PC-9 (cell line): ENCODE results near the gene KCNJ3. TPM values are rescaled to one million over a fixed set of nuclear protein-coding genes. Genes with fewer than 3 reads are reported as not detected.
"Not testable (repeated sequence)": the region's sequence is repeated elsewhere in the genome, so short reads cannot be mapped to it uniquely, and the experiment has no call there.

ENCODE experiments used
- BruUV-seq: library from RNA; stranded (reverse); fragments of 400-500 nt; replicated peaks from 2 replicates; lab custom pipeline; 2021; lab: Mats Ljungman, UMichigan
- CTCF ChIA-PET: fragments of 300-600 bp; sonication (Branson Sonifier 250); formaldehyde crosslinking; loops from one replicate; lab custom pipeline; 2022; ENCODE audit warnings: antibody characterized with exemption; lab: Charles Lee
- POLR2A ChIA-PET: fragments of 300-600 bp; sonication (Branson Sonifier 250); formaldehyde crosslinking; loops from one replicate; lab custom pipeline; 2022; ENCODE audit warnings: antibody characterized with exemption; ENCODE audit not compliant: unreplicated experiment; lab: Charles Lee
- DNase-seq, 2 experiments: peaks; one replicate each; pipeline versions ENCODE4 v3.0.0 to v3.0.0-alpha.2; 2015 to 2022; ENCODE audit warnings: mixed read lengths in 1 of 2
- H2AFZ ChIP-seq: fragments of 200-600 bp; sonication (generic); 2 replicates; pipeline ENCODE4 v1.8.1; 2017; ENCODE audit warnings: antibody characterized with exemption
- H3F3A ChIP-seq: fragments of 200-600 bp; sonication (generic); 2 replicates; pipeline ENCODE4 v1.8.1; 2017; ENCODE audit warnings: antibody characterized with exemption, mild to moderate bottlenecking, low read depth; ENCODE audit not compliant: insufficient read depth
- H3K27ac ChIP-seq: fragments of 200-600 bp; sonication (generic); 2 replicates; pipeline ENCODE4 v1.6.1; 2016; ENCODE audit warnings: mixed run types
- H3K27me3 ChIP-seq: fragments of 200-600 bp; sonication (generic); 2 replicates; pipeline ENCODE4 v1.6.1; 2016; ENCODE audit warnings: low read depth, mixed run types; ENCODE audit not compliant: insufficient read depth
- H3K36me3 ChIP-seq: fragments of 200-600 bp; sonication (generic); 2 replicates; pipeline ENCODE4 v1.6.1; 2016; ENCODE audit warnings: low read depth, mixed run types
- H3K4me1 ChIP-seq: fragments of 200-600 bp; sonication (generic); replicated peaks from 2 replicates; pipeline ENCODE4 v1.6.1; 2016; ENCODE audit warnings: mixed run types; ENCODE audit not compliant: insufficient read depth
- H3K4me2 ChIP-seq: fragments of 200-600 bp; sonication (generic); 2 replicates; pipeline ENCODE4 v1.6.1; 2017; ENCODE audit warnings: mixed run types
- H3K4me3 ChIP-seq: fragments of 200-600 bp; sonication (generic); 2 replicates; pipeline ENCODE4 v1.6.1; 2016; ENCODE audit warnings: mixed run types
- H3K79me2 ChIP-seq: fragments of 200-600 bp; sonication (generic); 2 replicates; pipeline ENCODE4 v1.6.1; 2017; ENCODE audit warnings: low read depth, mixed run types
- H3K9me2 ChIP-seq: fragments of 200-600 bp; sonication (generic); 2 replicates; pipeline ENCODE4 v1.8.1; 2017; ENCODE audit warnings: mild to moderate bottlenecking; ENCODE audit not compliant: insufficient read depth
- H3K9me3 ChIP-seq: fragments of 200-600 bp; sonication (generic); 2 replicates; pipeline ENCODE4 v1.8.1; 2016; ENCODE audit warnings: low read depth; ENCODE audit not compliant: insufficient read depth
- H4K20me1 ChIP-seq: fragments of 200-600 bp; sonication (generic); 2 replicates; pipeline ENCODE4 v1.8.1; 2017; ENCODE audit not compliant: insufficient read depth
- EZH2 ChIP-seq: fragments of 200-600 bp; sonication (generic); IDR thresholded peaks from 2 replicates; pipeline ENCODE4 v1.8.0; 2017; ENCODE audit warnings: antibody characterized with exemption, low read depth
- intact Hi-C: fragments of 100-400 bp; cut with micrococcal nuclease; formaldehyde crosslinking; loops from one replicate; pipeline ENCODE4 v1.10.0; 2022; ENCODE audit not compliant: unreplicated experiment
- total RNA-seq: library from RNA; stranded (reverse); gene quantifications from 2 replicates; pipeline ENCODE4 v1.2.3, GENCODE V29; 2021
- TF ChIP-seq, protein P1 (sequence below): fragments of 200-600 bp; sonication (generic); conservative IDR thresholded peaks from 2 replicates; pipeline ENCODE4 v1.6.1; 2017; ENCODE audit warnings: mixed run types, antibody characterized with exemption, mild to moderate bottlenecking, moderate library complexity

The KCNJ3 gene
- total RNA-seq, 1 experiment from 2014 or later: not detected

DNA sequence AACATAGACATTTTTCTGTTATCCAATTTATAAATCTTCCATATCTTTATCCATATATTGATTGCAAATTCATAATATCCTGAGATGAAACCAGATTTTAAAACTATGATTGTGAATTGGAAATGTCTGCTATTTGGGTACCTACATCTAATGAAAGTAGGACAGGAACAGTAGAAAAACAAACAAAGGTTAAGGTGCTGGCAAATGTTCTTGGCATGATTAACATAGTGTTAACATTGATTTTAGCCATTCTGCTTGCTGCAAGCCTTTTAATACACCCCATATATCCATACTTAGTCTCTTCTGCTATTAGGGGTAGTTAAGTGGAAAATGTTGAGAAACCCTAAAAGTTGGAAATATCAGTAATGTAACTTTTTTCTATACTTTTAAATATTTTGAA lies 152.0 kb downstream of the KCNJ3 start:
- H3K9me3 ChIP-seq: no peaks in the 10 kb centered on the region
- H4K20me1 ChIP-seq: no peaks in the 10 kb centered on the region
- ChIA-PET POLR2A (no interaction called here), CTCF (no interaction called here)
- no peaks in the 10 kb centered on the region for H3K79me2 ChIP-seq
- H3K27me3 ChIP-seq: no peaks in the 10 kb centered on the region
- intact Hi-C loops: no loop called here
- DNase-seq: no peak
- no peak overlapping the region for H3K27ac ChIP-seq
- BruUV-seq: no TSS peak
- no peaks in the 10 kb centered on the region for H3F3A ChIP-seq
- H3K9me2 ChIP-seq: no peaks in the 10 kb centered on the region
- H3K4me1 ChIP-seq: no peaks in the 10 kb centered on the region
- H3K4me3 ChIP-seq: no peak overlapping the region
- no peaks in the 10 kb centered on the region for H3K36me3 ChIP-seq
- no peak overlapping the region for H2AFZ ChIP-seq
- TF ChIP-seq EZH2: no peak
- TF ChIP-seq, protein P1, sequence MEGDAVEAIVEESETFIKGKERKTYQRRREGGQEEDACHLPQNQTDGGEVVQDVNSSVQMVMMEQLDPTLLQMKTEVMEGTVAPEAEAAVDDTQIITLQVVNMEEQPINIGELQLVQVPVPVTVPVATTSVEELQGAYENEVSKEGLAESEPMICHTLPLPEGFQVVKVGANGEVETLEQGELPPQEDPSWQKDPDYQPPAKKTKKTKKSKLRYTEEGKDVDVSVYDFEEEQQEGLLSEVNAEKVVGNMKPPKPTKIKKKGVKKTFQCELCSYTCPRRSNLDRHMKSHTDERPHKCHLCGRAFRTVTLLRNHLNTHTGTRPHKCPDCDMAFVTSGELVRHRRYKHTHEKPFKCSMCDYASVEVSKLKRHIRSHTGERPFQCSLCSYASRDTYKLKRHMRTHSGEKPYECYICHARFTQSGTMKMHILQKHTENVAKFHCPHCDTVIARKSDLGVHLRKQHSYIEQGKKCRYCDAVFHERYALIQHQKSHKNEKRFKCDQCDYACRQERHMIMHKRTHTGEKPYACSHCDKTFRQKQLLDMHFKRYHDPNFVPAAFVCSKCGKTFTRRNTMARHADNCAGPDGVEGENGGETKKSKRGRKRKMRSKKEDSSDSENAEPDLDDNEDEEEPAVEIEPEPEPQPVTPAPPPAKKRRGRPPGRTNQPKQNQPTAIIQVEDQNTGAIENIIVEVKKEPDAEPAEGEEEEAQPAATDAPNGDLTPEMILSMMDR: no peak
- H3K4me2 ChIP-seq: no peak overlapping the region

- TF ChIP-seq, protein P1: no peak
- TF ChIP-seq EZH2: no peak
- Histone ChIP-seq H3K79me2 (no peaks in the 10 kb centered on the region), H3F3A (no peaks in the 10 kb centered on the region), H3K27me3 (no peaks in the 10 kb centered on the region), H3K4me3 (no peak overlapping the region), H3K9me3 (no peaks in the 10 kb centered on the region), H3K27ac (no peak overlapping the region), H3K4me1 (no peaks in the 10 kb centered on the region), H2AFZ (no peak overlapping the region), H4K20me1 (no peaks in the 10 kb centered on the region), H3K9me2 (no peaks in the 10 kb centered on the region), H3K4me2 (no peak overlapping the region), H3K36me3 (no peaks in the 10 kb centered on the region)
- CTCF ChIA-PET: no interaction called here
- intact Hi-C loops: no loop called here
- no TSS peak for BruUV-seq
- DNase-seq: no peak
- POLR2A ChIA-PET: no interaction called here
Measured at GRCh38 chr2:154855138-154855537, 156.6 kb downstream of the KCNJ3 start.

DNA sequence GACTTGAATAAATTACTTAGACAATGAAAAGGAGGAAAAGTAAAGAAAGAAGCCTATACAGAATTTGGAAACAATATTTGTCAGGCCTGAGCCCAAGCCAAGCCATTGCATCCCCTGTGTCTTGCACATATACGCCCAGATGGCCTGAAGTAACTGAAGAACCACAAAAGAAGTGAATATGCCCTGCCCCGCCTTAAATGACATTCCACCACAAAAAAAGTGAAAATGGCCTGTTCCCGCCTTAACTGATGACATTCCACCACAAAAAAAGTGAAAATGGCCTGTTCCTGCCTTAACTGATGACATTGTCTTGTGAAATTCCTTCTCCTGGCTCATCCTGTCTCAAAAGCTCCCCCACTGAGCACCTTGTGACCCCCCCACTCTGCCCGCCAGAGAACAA lies 168.7 kb downstream of the KCNJ3 start:
- H3K36me3 ChIP-seq, H3K79me2 ChIP-seq, H2AFZ ChIP-seq, DNase-seq, H3K4me3 ChIP-seq, H3F3A ChIP-seq, H3K27me3 ChIP-seq, POLR2A ChIA-PET, H3K27ac ChIP-seq, BruUV-seq, H3K9me3 ChIP-seq, intact Hi-C loops, CTCF ChIA-PET, H4K20me1 ChIP-seq, H3K4me2 ChIP-seq, H3K9me2 ChIP-seq, H3K4me1 ChIP-seq: not testable (repeated sequence)

DNA sequence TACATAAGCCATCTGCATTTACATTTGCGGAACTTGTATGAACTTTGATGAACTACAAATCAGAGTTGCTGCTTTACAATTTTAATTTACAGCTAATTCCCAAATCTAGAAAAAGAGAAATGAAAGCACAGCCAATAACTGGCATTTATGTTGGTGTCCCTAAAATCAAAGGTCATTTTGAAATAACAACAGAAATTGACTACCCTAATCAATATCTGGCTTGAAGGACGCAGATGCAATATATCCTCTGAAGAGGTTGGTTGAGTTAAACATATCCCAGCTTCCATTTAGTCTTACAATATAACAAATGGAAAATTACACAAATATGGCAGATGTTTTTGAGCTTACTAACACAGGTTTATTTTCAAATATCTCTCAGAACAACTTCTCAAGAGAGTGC lies 177.5 kb downstream of the KCNJ3 start:
- TF ChIP-seq EZH2: no peak
- TF ChIP-seq, protein P1: no peak
- Histone ChIP-seq H3K9me2 (no peaks in the 10 kb centered on the region), H4K20me1 (no peaks in the 10 kb centered on the region), H3K36me3 (no peaks in the 10 kb centered on the region), H3K27me3 (no peaks in the 10 kb centered on the region), H3K4me3 (no peak overlapping the region), H2AFZ (no peak overlapping the region), H3K79me2 (no peaks in the 10 kb centered on the region), H3F3A (no peaks in the 10 kb centered on the region), H3K4me2 (no peak overlapping the region), H3K9me3 (no peaks in the 10 kb centered on the region), H3K4me1 (no peaks in the 10 kb centered on the region), H3K27ac (no peak overlapping the region)
- intact Hi-C loops: no loop called here
- no TSS peak for BruUV-seq
- ChIA-PET POLR2A (no interaction called here), CTCF (no interaction called here)
- DNase-seq: no peak
